ENCODE data around the gene ADAMTS8.
A peak's percentile ranks its signal among the peaks of the same experiment; 100 is the strongest.

Gene ADAMTS8

GRCh38 chr11:130452176-130452575, 23.8 kb upstream of the ADAMTS8 start:
- no peak overlapping the region for H3K27ac ChIP-seq (ENCODE audit: low read depth, low read length)
- no peak overlapping the region for H3K9ac ChIP-seq (ENCODE audit: low read length)
- H4K12ac ChIP-seq (ENCODE audit: low read depth, low read length) = no peak overlapping the region
- H3K23ac ChIP-seq (ENCODE audit: low read length) = no peak overlapping the region
- H3K36me3 ChIP-seq (ENCODE audit: control insufficient read depth in 1 of 2, insufficient read depth in 2 of 2, low read length in 2 of 2) = no peaks in the 10 kb centered on the region
- no peak for DNase-seq
- no peak overlapping the region for H3K4ac ChIP-seq (ENCODE audit: low read depth, low read length)
- no peak overlapping the region for H2AK5ac ChIP-seq (ENCODE audit: low read length)
- WGBS (ENCODE audit: extremely low coverage, insufficient coverage, insufficient read length) = no CpG with 5 or more reads among the region's 9 CpGs
- H2AFZ ChIP-seq (ENCODE audit: insufficient read depth, low read length, poor library complexity) = no peak overlapping the region
- no peak overlapping the region for H3K4me3 ChIP-seq (ENCODE audit: low read depth, low read length)
- peaks cover 8% of the 10 kb centered on the region for H3K9me3 ChIP-seq (ENCODE audit: insufficient read depth, low read depth, low read length)
- no peak overlapping the region for H2BK12ac ChIP-seq (ENCODE audit: low read length)
- no peaks in the 10 kb centered on the region for H3K79me1 ChIP-seq (ENCODE audit: low read length)
- H3K18ac ChIP-seq (ENCODE audit: low read length) = no peak overlapping the region
- no peaks in the 10 kb centered on the region for H3K79me2 ChIP-seq (ENCODE audit: control insufficient read depth, insufficient read depth, low read length, poor library complexity)
- H2BK120ac ChIP-seq (ENCODE audit: insufficient read depth, low read length, poor library complexity) = no peak overlapping the region
- no peak overlapping the region for H2BK5ac ChIP-seq (ENCODE audit: low read depth, low read length, poor library complexity)
- H3K14ac ChIP-seq (ENCODE audit: low read length) = no peak overlapping the region
- H4K91ac ChIP-seq (ENCODE audit: low read depth, low read length) = no peak overlapping the region
- no peak overlapping the region for H3K4me2 ChIP-seq (ENCODE audit: low read length)
- peaks cover 0 to 21% of the 10 kb centered on the region in 2 experiments for H3K4me1 ChIP-seq (ENCODE audit: control insufficient read depth in 1 of 2, insufficient read depth in 2 of 2, low read length in 2 of 2)
- peaks cover 28% of the 10 kb centered on the region for H3K27me3 ChIP-seq (ENCODE audit: insufficient read depth, low read length)
- no peak overlapping the region for H4K8ac ChIP-seq (ENCODE audit: low read depth, low read length)

GRCh38 chr11:130451231-130452019, 23.0 kb upstream of the ADAMTS8 start:
- Histone ChIP-seq H3K27ac (ENCODE audit: low read depth, low read length) (no peak overlapping the region), H3K4me3 (ENCODE audit: low read depth, low read length) (no peak overlapping the region), H4K12ac (ENCODE audit: low read depth, low read length) (no peak overlapping the region), H2BK120ac (ENCODE audit: insufficient read depth, low read length, poor library complexity) (no peak overlapping the region), H2BK12ac (ENCODE audit: low read length) (no peak overlapping the region), H3K4ac (ENCODE audit: low read depth, low read length) (no peak overlapping the region), H3K27me3 (ENCODE audit: insufficient read depth, low read length) (peaks cover 28% of the 10 kb centered on the region), H3K9ac (ENCODE audit: low read length) (no peak overlapping the region), H3K23ac (ENCODE audit: low read length) (no peak overlapping the region), H3K14ac (ENCODE audit: low read length) (no peak overlapping the region), H2AFZ (ENCODE audit: insufficient read depth, low read length, poor library complexity) (no peak overlapping the region), H3K79me2 (ENCODE audit: control insufficient read depth, insufficient read depth, low read length, poor library complexity) (no peaks in the 10 kb centered on the region), H3K4me2 (ENCODE audit: low read length) (no peak overlapping the region), H3K18ac (ENCODE audit: low read length) (no peak overlapping the region), H3K9me3 (ENCODE audit: insufficient read depth, low read depth, low read length) (peaks cover 8% of the 10 kb centered on the region), H2AK5ac (ENCODE audit: low read length) (no peak overlapping the region), H3K79me1 (ENCODE audit: low read length) (no peaks in the 10 kb centered on the region), H2BK5ac (ENCODE audit: low read depth, low read length, poor library complexity) (no peak overlapping the region), H4K8ac (ENCODE audit: low read depth, low read length) (no peak overlapping the region), H4K91ac (ENCODE audit: low read depth, low read length) (no peak overlapping the region), H3K4me1 (ENCODE audit: control insufficient read depth in 1 of 2, insufficient read depth in 2 of 2, low read length in 2 of 2) (peaks cover 0 to 21% of the 10 kb centered on the region in 2 experiments), H3K36me3 (ENCODE audit: control insufficient read depth in 1 of 2, insufficient read depth in 2 of 2, low read length in 2 of 2) (no peaks in the 10 kb centered on the region)
- DNase-seq = no peak
- no CpG with 5 or more reads among the region's 6 CpGs for WGBS (ENCODE audit: extremely low coverage, insufficient coverage, insufficient read length)

GRCh38 chr11:130449996-130450769, 21.8 kb upstream of the ADAMTS8 start:
- H3K36me3 ChIP-seq (ENCODE audit: control insufficient read depth in 1 of 2, insufficient read depth in 2 of 2, low read length in 2 of 2) = no peaks in the 10 kb centered on the region
- H3K27ac ChIP-seq (ENCODE audit: low read depth, low read length) = no peak overlapping the region
- no peak overlapping the region for H2AK5ac ChIP-seq (ENCODE audit: low read length)
- peak overlapping the region; percentile 73 for H3K4me2 ChIP-seq (ENCODE audit: low read length)
- H2AFZ ChIP-seq (ENCODE audit: insufficient read depth, low read length, poor library complexity) = no peak overlapping the region
- H3K79me1 ChIP-seq (ENCODE audit: low read length) = no peaks in the 10 kb centered on the region
- H2BK5ac ChIP-seq (ENCODE audit: low read depth, low read length, poor library complexity) = no peak overlapping the region
- H4K91ac ChIP-seq (ENCODE audit: low read depth, low read length) = no peak overlapping the region
- H4K8ac ChIP-seq (ENCODE audit: low read depth, low read length) = no peak overlapping the region
- H4K12ac ChIP-seq (ENCODE audit: low read depth, low read length) = no peak overlapping the region
- H3K27me3 ChIP-seq (ENCODE audit: insufficient read depth, low read length) = peaks cover 28% of the 10 kb centered on the region
- no peaks in the 10 kb centered on the region for H3K79me2 ChIP-seq (ENCODE audit: control insufficient read depth, insufficient read depth, low read length, poor library complexity)
- peaks cover 8% of the 10 kb centered on the region for H3K9me3 ChIP-seq (ENCODE audit: insufficient read depth, low read depth, low read length)
- peak; percentile 14 to 19 for DNase-seq
- no peak overlapping the region for H2BK120ac ChIP-seq (ENCODE audit: insufficient read depth, low read length, poor library complexity)
- H2BK12ac ChIP-seq (ENCODE audit: low read length) = no peak overlapping the region
- H3K23ac ChIP-seq (ENCODE audit: low read length) = no peak overlapping the region
- no peak overlapping the region for H3K4me3 ChIP-seq (ENCODE audit: low read depth, low read length)
- no peak overlapping the region for H3K18ac ChIP-seq (ENCODE audit: low read length)
- no peak overlapping the region for H3K4ac ChIP-seq (ENCODE audit: low read depth, low read length)
- H3K4me1 ChIP-seq (ENCODE audit: control insufficient read depth in 1 of 2, insufficient read depth in 2 of 2, low read length in 2 of 2) = peaks cover 0 to 21% of the 10 kb centered on the region in 2 experiments
- no CpG with 5 or more reads among the region's 34 CpGs for WGBS (ENCODE audit: extremely low coverage, insufficient coverage, insufficient read length)
- H3K14ac ChIP-seq (ENCODE audit: low read length) = no peak overlapping the region
- H3K9ac ChIP-seq (ENCODE audit: low read length) = no peak overlapping the region

GRCh38 chr11:130449310-130449990, 21.0 kb upstream of the ADAMTS8 start:
- Histone ChIP-seq H3K23ac (ENCODE audit: low read length) (no peak overlapping the region), H4K91ac (ENCODE audit: low read depth, low read length) (no peak overlapping the region), H3K9me3 (ENCODE audit: insufficient read depth, low read depth, low read length) (peaks cover 8% of the 10 kb centered on the region), H2BK120ac (ENCODE audit: insufficient read depth, low read length, poor library complexity) (no peak overlapping the region), H2AK5ac (ENCODE audit: low read length) (no peak overlapping the region), H3K4me2 (ENCODE audit: low read length) (peak overlapping the region; percentile 73), H2BK12ac (ENCODE audit: low read length) (no peak overlapping the region), H4K8ac (ENCODE audit: low read depth, low read length) (no peak overlapping the region), H3K27me3 (ENCODE audit: insufficient read depth, low read length) (peaks cover 28% of the 10 kb centered on the region), H3K4ac (ENCODE audit: low read depth, low read length) (no peak overlapping the region), H3K14ac (ENCODE audit: low read length) (no peak overlapping the region), H3K4me3 (ENCODE audit: low read depth, low read length) (peak overlapping the region; percentile 4), H2BK5ac (ENCODE audit: low read depth, low read length, poor library complexity) (no peak overlapping the region), H3K27ac (ENCODE audit: low read depth, low read length) (no peak overlapping the region), H3K9ac (ENCODE audit: low read length) (no peak overlapping the region), H3K4me1 (ENCODE audit: control insufficient read depth in 1 of 2, insufficient read depth in 2 of 2, low read length in 2 of 2) (peaks cover 0 to 21% of the 10 kb centered on the region in 2 experiments), H3K36me3 (ENCODE audit: control insufficient read depth in 1 of 2, insufficient read depth in 2 of 2, low read length in 2 of 2) (no peaks in the 10 kb centered on the region), H2AFZ (ENCODE audit: insufficient read depth, low read length, poor library complexity) (no peak overlapping the region), H3K18ac (ENCODE audit: low read length) (no peak overlapping the region), H4K12ac (ENCODE audit: low read depth, low read length) (no peak overlapping the region), H3K79me2 (ENCODE audit: control insufficient read depth, insufficient read depth, low read length, poor library complexity) (no peaks in the 10 kb centered on the region), H3K79me1 (ENCODE audit: low read length) (no peaks in the 10 kb centered on the region)
- WGBS (ENCODE audit: extremely low coverage, insufficient coverage, insufficient read length) = no CpG with 5 or more reads among the region's 64 CpGs
- DNase-seq = no peak
